ENCODE data around the gene CCDC9B.
A peak's percentile ranks its signal among the peaks of the same experiment; 100 is the strongest.

CCDC9B gene

GRCh38 chr15:40340740-40341400 lies at the start of gene CCDC9B:
Gene CCDC9B, minus strand, starts transcription at chr15:40340939. Its CDS starts 120 bp downstream, at chr15:40340819.
- DNase-seq (ENCODE audit: low read depth), result no peak

GRCh38 chr15:40389824-40390595 lies 49.3 kb upstream of the CCDC9B start:
- DNase-seq (ENCODE audit: low read depth), result no peak

GRCh38 chr15:40388941-40389823 lies 48.4 kb upstream of the CCDC9B start:
- DNase-seq (ENCODE audit: low read depth), result no peak

DNA sequence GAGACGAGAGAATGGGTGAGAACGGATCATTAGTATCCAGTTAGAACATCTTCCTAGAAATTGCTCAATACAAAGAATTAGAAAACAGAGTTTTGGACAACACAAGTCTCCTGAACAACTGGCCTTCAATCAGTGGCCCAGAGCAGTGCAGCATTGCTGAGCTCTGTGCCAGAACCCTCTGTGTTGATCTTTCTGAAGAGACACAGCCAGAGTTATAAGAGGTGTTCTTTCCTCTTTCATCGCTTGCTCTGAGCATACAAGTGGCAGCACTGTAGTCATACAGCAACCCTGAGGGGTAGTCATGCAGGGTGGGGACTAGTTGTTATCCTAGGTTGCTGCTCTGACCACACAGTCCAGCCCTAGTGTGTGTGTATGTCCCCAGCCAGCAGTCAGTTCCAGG lies 45.7 kb upstream of the CCDC9B start:
- DNase-seq (ENCODE audit: low read depth), result no peak

GRCh38 chr15:40382580-40383456 lies 42.1 kb upstream of the CCDC9B start, which contains the start of gene KNSTRN:
Gene KNSTRN, plus strand, starts transcription at chr15:40382721. Its CDS starts 115 bp downstream, at chr15:40382836.
- DNase-seq (ENCODE audit: low read depth), result peak; percentile 90

GRCh38 chr15:40381818-40382529 lies 41.2 kb upstream of the CCDC9B start:
- DNase-seq (ENCODE audit: low read depth), result no peak

DNA sequence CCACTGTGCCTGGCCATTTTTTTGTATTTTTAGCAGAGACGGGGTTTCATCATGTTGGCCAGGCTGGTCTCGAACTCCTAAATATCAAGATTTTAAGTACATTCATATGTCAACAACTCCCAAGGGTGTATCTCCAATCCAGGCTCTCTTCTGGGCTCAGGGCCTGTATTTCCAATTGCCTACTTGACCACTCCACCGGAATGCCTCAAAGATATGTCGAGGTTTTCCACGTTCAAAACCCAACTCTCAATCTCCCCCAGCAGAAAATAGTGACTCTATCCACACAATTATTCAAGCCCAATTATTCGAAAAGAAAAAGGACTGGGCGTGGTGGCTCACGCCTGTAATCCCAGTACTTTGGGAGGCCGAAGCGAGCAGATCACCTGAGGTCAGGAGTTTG lies 39.9 kb upstream of the CCDC9B start:
- no peak for DNase-seq (ENCODE audit: low read depth)

GRCh38 chr15:40379853-40380252 lies 39.1 kb upstream of the CCDC9B start:
- DNase-seq (ENCODE audit: low read depth), result no peak

- DNase-seq (ENCODE audit: low read depth), result no peak
Measured at GRCh38 chr15:40379374-40379773, 38.6 kb upstream of the CCDC9B start.

GRCh38 chr15:40377606-40378005 lies 36.9 kb upstream of the CCDC9B start:
- no peak for DNase-seq (ENCODE audit: low read depth)

GRCh38 chr15:40372981-40373380 lies 32.2 kb upstream of the CCDC9B start:
- DNase-seq (ENCODE audit: low read depth), result no peak

- no peak for DNase-seq (ENCODE audit: low read depth)
Measured at GRCh38 chr15:40369971-40370370, 29.2 kb upstream of the CCDC9B start.

GRCh38 chr15:40369474-40369869 lies 28.7 kb upstream of the CCDC9B start:
- no peak for DNase-seq (ENCODE audit: low read depth)

DNA sequence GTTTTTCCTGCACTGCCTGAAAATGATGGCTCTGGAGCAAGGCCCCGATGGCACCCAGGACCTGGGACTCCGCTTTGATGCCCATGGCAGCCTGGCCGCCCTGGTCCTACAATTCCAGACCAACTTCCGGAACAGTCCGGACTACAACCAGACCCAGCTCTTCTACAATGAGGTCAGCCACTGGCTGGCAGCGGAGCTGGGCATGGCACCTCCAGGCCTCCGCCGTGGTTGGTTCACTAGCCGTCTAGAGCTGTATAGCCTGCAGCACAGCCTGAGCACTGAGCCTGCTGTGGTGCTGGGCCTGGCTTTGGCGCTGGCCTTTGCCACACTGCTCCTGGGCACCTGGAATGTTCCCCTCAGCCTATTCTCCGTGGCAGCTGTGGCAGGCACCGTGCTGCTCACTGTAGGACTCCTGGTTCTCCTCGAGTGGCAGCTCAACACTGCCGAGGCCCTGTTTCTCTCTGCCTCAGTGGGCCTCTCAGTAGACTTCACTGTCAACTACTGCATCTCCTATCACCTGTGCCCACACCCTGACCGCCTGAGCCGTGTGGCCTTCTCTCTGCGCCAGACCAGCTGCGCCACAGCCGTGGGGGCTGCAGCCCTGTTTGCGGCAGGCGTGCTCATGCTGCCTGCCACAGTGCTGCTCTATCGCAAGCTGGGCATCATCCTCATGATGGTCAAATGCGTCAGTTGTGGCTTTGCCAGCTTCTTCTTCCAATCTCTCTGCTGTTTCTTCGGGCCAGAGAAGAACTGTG lies 28.2 kb upstream of the CCDC9B start:
- no peak for DNase-seq (ENCODE audit: low read depth)

GRCh38 chr15:40367686-40368611 lies 27.2 kb upstream of the CCDC9B start:
- peak; percentile 82 for DNase-seq (ENCODE audit: low read depth)

DNA sequence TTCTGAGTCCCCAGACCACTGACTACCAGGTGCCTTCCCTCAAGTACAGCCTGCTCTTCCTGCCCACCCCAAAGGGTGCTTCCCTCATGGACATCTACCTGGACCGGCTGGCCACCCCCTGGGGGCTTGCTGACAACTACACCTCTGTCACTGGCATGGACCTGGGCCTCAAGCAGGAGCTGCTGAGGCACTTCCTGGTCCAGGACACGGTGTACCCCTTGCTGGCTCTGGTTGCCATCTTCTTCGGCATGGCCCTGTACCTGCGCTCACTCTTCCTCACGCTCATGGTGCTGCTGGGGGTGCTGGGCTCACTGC lies 26.6 kb upstream of the CCDC9B start:
- DNase-seq (ENCODE audit: low read depth), result no peak

DNA sequence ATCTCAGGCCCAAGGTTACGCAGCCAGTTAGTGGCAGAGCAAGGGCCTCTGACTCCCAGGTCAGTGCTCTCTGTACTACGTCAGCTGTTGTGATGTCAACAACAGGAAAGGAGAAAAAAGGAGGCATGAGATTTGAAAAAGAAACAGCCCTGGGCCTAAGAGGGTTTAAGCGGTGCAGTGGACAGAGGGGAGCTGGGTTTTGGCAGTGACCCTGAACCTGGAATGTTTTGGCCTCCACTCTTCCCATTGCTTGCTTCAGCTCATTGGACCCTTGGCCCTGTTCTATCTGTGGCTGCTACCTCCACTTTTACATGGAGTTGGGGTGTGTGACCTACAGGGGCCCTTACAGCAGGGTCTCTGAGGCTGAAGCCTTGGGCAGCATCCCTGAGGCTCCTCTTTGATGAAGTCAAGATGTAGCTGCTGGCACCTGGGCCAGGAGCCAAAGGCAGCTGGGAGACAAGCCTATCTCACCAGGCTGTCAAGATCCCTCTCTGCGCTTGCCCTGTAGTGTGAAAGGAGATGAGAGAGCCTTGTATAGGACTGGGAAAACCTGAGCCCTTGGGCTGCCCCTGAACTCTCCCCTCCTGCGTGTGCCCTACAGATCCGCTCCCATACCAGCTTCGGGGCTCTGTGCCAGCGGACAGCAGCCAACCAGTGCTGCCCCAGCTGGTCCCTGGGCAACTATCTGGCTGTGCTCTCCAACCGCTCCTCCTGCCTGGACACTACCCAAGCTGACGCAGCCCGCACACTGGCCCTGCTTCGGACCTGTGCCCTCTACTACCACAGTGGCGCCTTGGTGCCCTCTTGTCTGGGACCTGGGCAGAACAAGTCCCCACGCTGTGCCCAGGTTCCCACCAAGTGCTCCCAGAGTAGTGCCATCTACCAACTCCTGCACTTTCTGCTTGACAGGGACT lies 26.0 kb upstream of the CCDC9B start:
- no peak for DNase-seq (ENCODE audit: low read depth)

Measured in activated T-cell treated with anti-CD3 and anti-CD28 coated beads for 24 hours (primary cell).